Thyroid gland (tissue), 4 donors: ENCODE measurements around the gene TMA7.

Experiments
- POLR2A ChIP-seq, 2 donors: fragments of 450-650 bp; IDR thresholded peaks; one replicate each; pipeline ENCODE4 v1.6.1; 2017; ENCODE audit warnings: antibody characterized with exemption in 2 of 2, mild to moderate bottlenecking in 2 of 2, moderate library complexity in 1 of 2
- TF ChIP-seq, protein P1 (sequence below), 6 experiments: fragments of 200-600 bp in 3 of 6; fragments of 450-650 bp in 3 of 6; sonication (generic) in 3 of 6; IDR thresholded peaks; one replicate each; pipeline ENCODE4 v1.5.1; 2016 to 2019; ENCODE audit warnings: antibody characterized with exemption in 6 of 6, mild to moderate bottlenecking in 2 of 6, inconsistent platforms in 1 of 6, moderate library complexity in 1 of 6

DNA sequence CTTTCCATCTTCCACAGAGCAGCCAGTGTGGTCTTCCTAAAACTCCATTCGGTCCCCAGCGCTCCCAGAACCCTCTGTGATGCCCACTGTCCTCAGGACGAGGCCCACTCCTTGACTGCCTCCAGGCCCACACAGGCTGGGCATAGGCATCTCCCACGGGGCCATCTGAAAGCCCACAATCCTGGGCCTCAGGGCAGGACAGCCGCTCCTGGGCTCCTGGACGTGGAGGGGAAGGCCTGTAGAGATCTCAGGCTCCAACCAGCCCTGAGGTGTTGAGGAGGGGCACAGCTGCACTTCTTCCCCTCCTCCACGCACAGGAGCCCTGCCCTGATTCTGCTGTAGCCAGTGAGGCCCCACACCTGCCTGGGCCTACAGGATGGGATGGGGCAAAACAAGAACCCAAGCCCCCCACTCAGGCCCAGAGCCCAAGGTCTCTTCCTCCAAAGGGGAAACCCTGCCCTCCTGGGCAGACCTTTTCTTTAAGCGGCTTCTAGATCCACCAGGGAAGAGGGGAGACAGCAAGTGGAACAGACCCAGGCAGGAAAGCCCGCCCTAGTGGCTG, 38.0 kb downstream of the TMA7 start:
- TF ChIP-seq, protein P1, sequence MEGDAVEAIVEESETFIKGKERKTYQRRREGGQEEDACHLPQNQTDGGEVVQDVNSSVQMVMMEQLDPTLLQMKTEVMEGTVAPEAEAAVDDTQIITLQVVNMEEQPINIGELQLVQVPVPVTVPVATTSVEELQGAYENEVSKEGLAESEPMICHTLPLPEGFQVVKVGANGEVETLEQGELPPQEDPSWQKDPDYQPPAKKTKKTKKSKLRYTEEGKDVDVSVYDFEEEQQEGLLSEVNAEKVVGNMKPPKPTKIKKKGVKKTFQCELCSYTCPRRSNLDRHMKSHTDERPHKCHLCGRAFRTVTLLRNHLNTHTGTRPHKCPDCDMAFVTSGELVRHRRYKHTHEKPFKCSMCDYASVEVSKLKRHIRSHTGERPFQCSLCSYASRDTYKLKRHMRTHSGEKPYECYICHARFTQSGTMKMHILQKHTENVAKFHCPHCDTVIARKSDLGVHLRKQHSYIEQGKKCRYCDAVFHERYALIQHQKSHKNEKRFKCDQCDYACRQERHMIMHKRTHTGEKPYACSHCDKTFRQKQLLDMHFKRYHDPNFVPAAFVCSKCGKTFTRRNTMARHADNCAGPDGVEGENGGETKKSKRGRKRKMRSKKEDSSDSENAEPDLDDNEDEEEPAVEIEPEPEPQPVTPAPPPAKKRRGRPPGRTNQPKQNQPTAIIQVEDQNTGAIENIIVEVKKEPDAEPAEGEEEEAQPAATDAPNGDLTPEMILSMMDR (IDR thresholded peaks at IDR 0.05): no peak
- no peak for TF ChIP-seq POLR2A (IDR thresholded peaks at IDR 0.05)
